ENCODE results near the gene TOGARAM2.

- TF ChIP-seq, protein P1, sequence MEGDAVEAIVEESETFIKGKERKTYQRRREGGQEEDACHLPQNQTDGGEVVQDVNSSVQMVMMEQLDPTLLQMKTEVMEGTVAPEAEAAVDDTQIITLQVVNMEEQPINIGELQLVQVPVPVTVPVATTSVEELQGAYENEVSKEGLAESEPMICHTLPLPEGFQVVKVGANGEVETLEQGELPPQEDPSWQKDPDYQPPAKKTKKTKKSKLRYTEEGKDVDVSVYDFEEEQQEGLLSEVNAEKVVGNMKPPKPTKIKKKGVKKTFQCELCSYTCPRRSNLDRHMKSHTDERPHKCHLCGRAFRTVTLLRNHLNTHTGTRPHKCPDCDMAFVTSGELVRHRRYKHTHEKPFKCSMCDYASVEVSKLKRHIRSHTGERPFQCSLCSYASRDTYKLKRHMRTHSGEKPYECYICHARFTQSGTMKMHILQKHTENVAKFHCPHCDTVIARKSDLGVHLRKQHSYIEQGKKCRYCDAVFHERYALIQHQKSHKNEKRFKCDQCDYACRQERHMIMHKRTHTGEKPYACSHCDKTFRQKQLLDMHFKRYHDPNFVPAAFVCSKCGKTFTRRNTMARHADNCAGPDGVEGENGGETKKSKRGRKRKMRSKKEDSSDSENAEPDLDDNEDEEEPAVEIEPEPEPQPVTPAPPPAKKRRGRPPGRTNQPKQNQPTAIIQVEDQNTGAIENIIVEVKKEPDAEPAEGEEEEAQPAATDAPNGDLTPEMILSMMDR (conservative IDR thresholded peaks at IDR 0.05; ENCODE audit: low read length): no peak
- no peak for TF ChIP-seq EZH2phosphoT487 (IDR thresholded peaks at IDR 0.05; ENCODE audit: borderline replicate concordance, low read depth, low read length)
These were observed 15.0 kb downstream of the TOGARAM2 start for GRCh38 chr2:28995765-28996750.

Data from OCI-LY7 (cell line).